ENCODE data around the gene SGK2. TPM values are rescaled to one million over a fixed set of nuclear protein-coding genes. Genes with fewer than 3 reads are reported as not detected.

The SGK2 gene
- total RNA-seq, 5 donors from 2014 or later (not counting 1 experiment from before 2014, with no cell fraction given): 0.73 to 2.0 (median 1.4) TPM

- Histone ChIP-seq H3K36me3 (ENCODE audit: control insufficient read depth in 2 of 2, extremely low read depth in 1 of 2, insufficient read depth in 1 of 2, low read length in 1 of 2) (no peaks in the 10 kb centered on the region), H3K4me1 (ENCODE audit: control insufficient read depth in 1 of 2, extremely low read depth in 1 of 2, insufficient read depth in 2 of 2, low read length in 2 of 2) (peaks cover 0 to 22% of the 10 kb centered on the region in 2 experiments), H3K4me3 (ENCODE audit: control insufficient read depth in 1 of 2, extremely low read depth in 1 of 2, low read length in 1 of 2) (no peak overlapping the region), H3K27me3 (replicated peaks in 1 of 2; ENCODE audit: control insufficient read depth in 2 of 2, extremely low read depth in 1 of 2, insufficient read depth in 2 of 2, low read length in 1 of 2) (no peaks in the 10 kb centered on the region), H3K27ac (ENCODE audit: low read length) (no peak overlapping the region), H3K9me3 (no peaks in the 10 kb centered on the region)
- ChIA-PET CTCF (no interaction called here), POLR2A (no interaction called here)
- no CpG with 5 or more reads among the region's 1 CpG for WGBS (ENCODE audit: insufficient coverage)
- DNase-seq (no peak), ATAC-seq (replicated peaks in 1 of 4) (no peak)
- Mint-ChIP-seq H3K36me3 (peaks cover 2% of the 10 kb centered on the region), H3K27ac (no peak overlapping the region), H3K9me3 (peaks cover 0 to 6% (median 0%) of the 10 kb centered on the region in 3 donors), H3K4me1 (peaks cover 16 to 23% (median 19%) of the 10 kb centered on the region in 3 donors), H3K27me3 (peaks cover 0 to 3% of the 10 kb centered on the region in 2 donors), H3K4me3 (peak overlapping the region in 2 of 3 donors; percentile 0 to 99)
Observed at GRCh38 chr20:43516251-43516824, 42.5 kb upstream of the SGK2 start.

DNA sequence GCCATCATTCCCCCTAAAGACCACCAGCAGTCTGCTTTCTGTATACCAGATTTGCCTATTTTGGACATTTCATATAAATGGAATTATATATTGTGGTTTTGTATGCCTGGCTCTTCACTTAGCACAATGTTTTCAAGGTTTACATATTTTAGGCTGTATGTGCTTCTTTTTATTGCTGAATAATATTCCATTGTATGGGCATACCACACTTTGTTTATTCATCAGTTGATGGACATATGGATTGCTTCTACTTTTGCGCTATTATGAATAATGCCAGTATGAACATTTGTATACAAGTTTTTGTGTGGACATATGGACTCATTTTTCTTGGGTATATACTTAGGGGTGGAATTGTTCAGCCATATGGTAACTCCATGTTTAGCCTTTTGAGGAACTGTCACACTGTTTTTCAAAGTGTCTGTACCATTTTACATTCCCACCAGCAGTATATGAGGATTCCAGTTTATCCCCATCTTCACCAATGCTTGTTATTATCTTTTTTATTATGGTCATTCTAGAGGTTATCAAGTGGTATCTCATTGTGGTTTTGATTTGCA lies 38.7 kb upstream of the SGK2 start:
- H3K4me1 Mint-ChIP-seq: peaks cover 11 to 14% (median 14%) of the 10 kb centered on the region in 3 donors
- peaks cover 0 to 6% (median 0%) of the 10 kb centered on the region in 3 donors for H3K9me3 Mint-ChIP-seq
- Histone ChIP-seq H3K27ac (ENCODE audit: low read length) (no peak overlapping the region), H3K36me3 (ENCODE audit: control insufficient read depth in 2 of 2, extremely low read depth in 1 of 2, insufficient read depth in 1 of 2, low read length in 1 of 2) (no peaks in the 10 kb centered on the region), H3K27me3 (replicated peaks in 1 of 2; ENCODE audit: control insufficient read depth in 2 of 2, extremely low read depth in 1 of 2, insufficient read depth in 2 of 2, low read length in 1 of 2) (no peaks in the 10 kb centered on the region), H3K4me3 (ENCODE audit: control insufficient read depth in 1 of 2, extremely low read depth in 1 of 2, low read length in 1 of 2) (no peak overlapping the region), H3K9me3 (no peaks in the 10 kb centered on the region), H3K4me1 (ENCODE audit: control insufficient read depth in 1 of 2, extremely low read depth in 1 of 2, insufficient read depth in 2 of 2, low read length in 2 of 2) (peaks cover 0 to 8% of the 10 kb centered on the region in 2 experiments)
- H3K27me3 Mint-ChIP-seq: no peaks in the 10 kb centered on the region
- DNase-seq (no peak), ATAC-seq (replicated peaks in 1 of 4) (no peak)
- H3K36me3 Mint-ChIP-seq: peaks cover 3% of the 10 kb centered on the region
- ChIA-PET CTCF (no interaction called here), POLR2A (no interaction called here)
- H3K4me3 Mint-ChIP-seq: no peak overlapping the region
- no peak overlapping the region for H3K27ac Mint-ChIP-seq
- WGBS (ENCODE audit: insufficient coverage): 100% methylated on average over 1 of the region's 1 CpG

- Mint-ChIP-seq H3K4me1 (peaks cover 0 to 5% (median 0%) of the 10 kb centered on the region in 3 donors), H3K9me3 (peaks cover 0 to 3% (median 0%) of the 10 kb centered on the region in 3 donors), H3K27ac (no peak overlapping the region), H3K36me3 (peaks cover 8% of the 10 kb centered on the region), H3K27me3 (peaks cover 0 to 3% of the 10 kb centered on the region in 2 donors), H3K4me3 (no peak overlapping the region)
- no peak overlapping the region for H3K4me3 ChIP-seq (ENCODE audit: control insufficient read depth in 1 of 2, extremely low read depth in 1 of 2, low read length in 1 of 2)
- H3K9me3 ChIP-seq: no peaks in the 10 kb centered on the region
- CTCF ChIA-PET: no interaction called here
- ATAC-seq (replicated peaks in 1 of 4) (no peak), DNase-seq (no peak)
- POLR2A ChIA-PET: no interaction called here
- H3K36me3 ChIP-seq (ENCODE audit: control insufficient read depth in 2 of 2, extremely low read depth in 1 of 2, insufficient read depth in 1 of 2, low read length in 1 of 2): no peaks in the 10 kb centered on the region
- H3K4me1 ChIP-seq (ENCODE audit: control insufficient read depth in 1 of 2, extremely low read depth in 1 of 2, insufficient read depth in 2 of 2, low read length in 2 of 2): no peaks in the 10 kb centered on the region
- WGBS (ENCODE audit: insufficient coverage): 83% methylated on average over 4 of the region's 5 CpGs
- H3K27ac ChIP-seq (ENCODE audit: low read length): no peak overlapping the region
- H3K27me3 ChIP-seq (replicated peaks in 1 of 2; ENCODE audit: control insufficient read depth in 2 of 2, extremely low read depth in 1 of 2, insufficient read depth in 2 of 2, low read length in 1 of 2): peaks cover 0 to 4% of the 10 kb centered on the region in 2 experiments
Observed at GRCh38 chr20:43525021-43525420, 33.8 kb upstream of the SGK2 start.

- H3K27ac Mint-ChIP-seq: no peak overlapping the region
- Histone ChIP-seq H3K4me3 (ENCODE audit: control insufficient read depth in 1 of 2, extremely low read depth in 1 of 2, low read length in 1 of 2) (no peak overlapping the region), H3K9me3 (no peaks in the 10 kb centered on the region), H3K27me3 (replicated peaks in 1 of 2; ENCODE audit: control insufficient read depth in 2 of 2, extremely low read depth in 1 of 2, insufficient read depth in 2 of 2, low read length in 1 of 2) (peaks cover 0 to 4% of the 10 kb centered on the region in 2 experiments), H3K4me1 (ENCODE audit: control insufficient read depth in 1 of 2, extremely low read depth in 1 of 2, insufficient read depth in 2 of 2, low read length in 2 of 2) (no peaks in the 10 kb centered on the region), H3K36me3 (ENCODE audit: control insufficient read depth in 2 of 2, extremely low read depth in 1 of 2, insufficient read depth in 1 of 2, low read length in 1 of 2) (no peaks in the 10 kb centered on the region), H3K27ac (ENCODE audit: low read length) (no peak overlapping the region)
- peaks cover 0 to 5% (median 0%) of the 10 kb centered on the region in 3 donors for H3K4me1 Mint-ChIP-seq
- no peaks in the 10 kb centered on the region for H3K9me3 Mint-ChIP-seq
- CTCF ChIA-PET: interaction anchor here in 1 of 2 donors (0.6 kb wide), 1 partner anchor 10 kb away, joined by 3 read pairs; no protein-coding TSS in a partner anchor
- DNase-seq (no peak), ATAC-seq (replicated peaks in 1 of 4) (no peak)
- POLR2A ChIA-PET: no interaction called here
- no peak overlapping the region for H3K4me3 Mint-ChIP-seq
- peaks cover 5% of the 10 kb centered on the region for H3K36me3 Mint-ChIP-seq
- peaks cover 0 to 3% of the 10 kb centered on the region in 2 donors for H3K27me3 Mint-ChIP-seq
- 95% methylated on average over 2 of the region's 8 CpGs for WGBS (ENCODE audit: insufficient coverage)
Observed at GRCh38 chr20:43528258-43528875, 30.5 kb upstream of the SGK2 start.

DNA sequence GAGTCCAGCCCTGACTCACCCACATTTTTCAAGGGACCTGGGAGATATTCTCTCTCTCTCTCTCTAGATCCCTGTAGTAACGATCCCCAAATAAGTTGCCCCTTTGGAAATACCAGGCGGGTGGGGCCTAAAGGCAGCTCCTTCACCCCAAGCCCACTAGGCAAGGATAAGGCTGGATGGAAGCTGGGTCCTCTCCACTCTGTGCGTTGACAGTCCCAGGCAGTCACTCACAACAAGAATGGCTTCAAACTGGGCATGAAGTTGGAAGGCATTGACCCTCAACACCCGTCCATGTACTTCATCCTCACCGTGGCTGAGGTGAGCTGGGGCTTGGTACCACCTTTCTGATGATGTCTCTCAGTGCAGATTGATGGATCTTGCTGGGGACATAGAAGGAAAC lies 29.8 kb upstream of the SGK2 start:
- Mint-ChIP-seq H3K4me3 (no peak overlapping the region), H3K4me1 (peaks cover 0 to 5% (median 0%) of the 10 kb centered on the region in 3 donors), H3K27ac (no peak overlapping the region), H3K36me3 (peaks cover 5% of the 10 kb centered on the region), H3K9me3 (no peaks in the 10 kb centered on the region), H3K27me3 (peaks cover 0 to 3% of the 10 kb centered on the region in 2 donors)
- POLR2A ChIA-PET: no interaction called here
- H3K4me3 ChIP-seq (ENCODE audit: control insufficient read depth in 1 of 2, extremely low read depth in 1 of 2, low read length in 1 of 2): no peak overlapping the region
- ATAC-seq (replicated peaks in 1 of 4) (no peak), DNase-seq (no peak)
- CTCF ChIA-PET: interaction anchor here (0.6 to 1.3 kb wide), 2 partner anchors 9 kb away, joined by 3 to 4 read pairs; no protein-coding TSS in a partner anchor
- 100% methylated on average over 2 of the region's 5 CpGs for WGBS (ENCODE audit: insufficient coverage)
- no peak overlapping the region for H3K27ac ChIP-seq (ENCODE audit: low read length)
- no peaks in the 10 kb centered on the region for H3K36me3 ChIP-seq (ENCODE audit: control insufficient read depth in 2 of 2, extremely low read depth in 1 of 2, insufficient read depth in 1 of 2, low read length in 1 of 2)
- peaks cover 0 to 4% of the 10 kb centered on the region in 2 experiments for H3K27me3 ChIP-seq (replicated peaks in 1 of 2; ENCODE audit: control insufficient read depth in 2 of 2, extremely low read depth in 1 of 2, insufficient read depth in 2 of 2, low read length in 1 of 2)
- H3K4me1 ChIP-seq (ENCODE audit: control insufficient read depth in 1 of 2, extremely low read depth in 1 of 2, insufficient read depth in 2 of 2, low read length in 2 of 2): no peaks in the 10 kb centered on the region
- no peaks in the 10 kb centered on the region for H3K9me3 ChIP-seq

DNA sequence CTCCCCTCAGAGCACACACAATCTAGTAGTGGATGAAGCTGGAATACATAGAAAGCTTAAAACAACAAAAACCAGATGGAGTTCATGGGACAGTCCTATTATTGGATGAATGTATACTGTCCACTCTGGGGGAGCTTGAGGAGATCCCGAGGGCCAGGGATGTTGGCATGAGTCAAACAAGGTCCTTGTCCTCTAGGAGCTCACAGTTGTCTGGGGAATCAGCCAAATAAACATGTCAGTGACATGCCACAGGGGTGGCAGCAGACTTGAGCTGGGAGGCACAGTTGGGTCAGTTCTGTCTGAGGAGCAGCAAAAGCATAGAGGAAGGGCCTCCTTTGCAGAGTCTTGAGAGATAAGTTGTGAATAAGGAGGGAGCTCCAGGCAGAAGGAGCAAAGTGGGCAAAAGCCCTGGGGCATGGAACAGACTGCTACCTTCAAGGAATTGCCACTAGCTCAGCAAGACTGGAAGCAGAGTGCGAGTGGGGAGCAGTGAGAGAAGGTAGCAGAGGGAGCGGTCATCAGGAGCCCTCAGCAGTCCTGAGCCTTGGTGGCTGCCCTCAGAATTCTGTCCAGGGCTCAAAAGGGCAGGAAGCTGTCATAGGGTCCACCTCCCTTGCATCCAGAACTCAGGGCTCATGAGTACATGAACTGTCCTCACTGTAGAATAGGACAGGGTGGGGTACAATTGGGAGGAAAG lies 29.2 kb upstream of the SGK2 start:
- Mint-ChIP-seq H3K27me3 (peaks cover 0 to 3% of the 10 kb centered on the region in 2 donors), H3K4me1 (peaks cover 0 to 5% (median 0%) of the 10 kb centered on the region in 3 donors), H3K9me3 (no peaks in the 10 kb centered on the region), H3K4me3 (no peak overlapping the region), H3K36me3 (peaks cover 5% of the 10 kb centered on the region), H3K27ac (no peak overlapping the region)
- ATAC-seq (replicated peaks in 1 of 4) (no peak), DNase-seq (no peak)
- ChIA-PET POLR2A (no interaction called here), CTCF (interaction anchor here in 1 of 2 donors (1.3 kb wide), 1 partner anchor 9 kb away, joined by 4 read pairs; no protein-coding TSS in a partner anchor)
- Histone ChIP-seq H3K27me3 (replicated peaks in 1 of 2; ENCODE audit: control insufficient read depth in 2 of 2, extremely low read depth in 1 of 2, insufficient read depth in 2 of 2, low read length in 1 of 2) (peaks cover 0 to 4% of the 10 kb centered on the region in 2 experiments), H3K4me1 (ENCODE audit: control insufficient read depth in 1 of 2, extremely low read depth in 1 of 2, insufficient read depth in 2 of 2, low read length in 2 of 2) (no peaks in the 10 kb centered on the region), H3K4me3 (ENCODE audit: control insufficient read depth in 1 of 2, extremely low read depth in 1 of 2, low read length in 1 of 2) (no peak overlapping the region), H3K27ac (ENCODE audit: low read length) (no peak overlapping the region), H3K9me3 (no peaks in the 10 kb centered on the region), H3K36me3 (ENCODE audit: control insufficient read depth in 2 of 2, extremely low read depth in 1 of 2, insufficient read depth in 1 of 2, low read length in 1 of 2) (no peaks in the 10 kb centered on the region)
- 79% methylated on average over 2 of the region's 3 CpGs for WGBS (ENCODE audit: insufficient coverage)
